ENCODE data around the gene MMP7.

GRCh38 chr11:102551169-102551781 is 20.7 kb upstream of the MMP7 start:
- TF ChIP-seq CTCF (conservative IDR thresholded peaks at IDR 0.05; ENCODE audit: low read length), result no peak
- TF ChIP-seq EZH2phosphoT487 (IDR thresholded peaks at IDR 0.05; ENCODE audit: borderline replicate concordance, low read depth, low read length), result no peak
